Activated B cell treated with CpG ODN at 0.5 μM for 24 hours (primary cell): ENCODE results near the gene LDB3. TPM values are rescaled to one million over a fixed set of nuclear protein-coding genes. Genes with fewer than 3 reads are reported as not detected.

Experiments used
- ATAC-seq: fragments of 200-7000 bp; cut with Tn5 transposase; one replicate; pipeline ENCODE4 v1.10.0; 2021; ENCODE audit warnings: low read depth, mild to moderate bottlenecking, moderate library complexity
- CTCF ChIA-PET: fragments of 350-600 bp; sonication (Branson Sonifier 250); formaldehyde crosslinking; loops from one replicate; lab custom pipeline; 2021; ENCODE audit warnings: antibody characterized with exemption; lab: Charles Lee
- POLR2A ChIA-PET: fragments of 350-600 bp; sonication (Branson Sonifier 250); formaldehyde crosslinking; loops from one replicate; lab custom pipeline; 2021; ENCODE audit warnings: antibody characterized with exemption; lab: Charles Lee
- DNase-seq: peaks from one replicate; pipeline ENCODE4 v3.0.0; 2022
- H3K27ac Mint-ChIP-seq: one replicate; pipeline ENCODE4 v1.8.0; 2020; ENCODE audit warnings: mixed read lengths
- H3K27me3 Mint-ChIP-seq: one replicate; pipeline ENCODE4 v1.8.0; 2021; ENCODE audit warnings: mixed read lengths
- H3K36me3 Mint-ChIP-seq: one replicate; pipeline ENCODE4 v1.8.0; 2021; ENCODE audit warnings: low read depth, mixed read lengths
- H3K4me1 Mint-ChIP-seq: one replicate; pipeline ENCODE4 v1.8.0; 2021; ENCODE audit warnings: mixed read lengths
- H3K4me3 Mint-ChIP-seq: one replicate; pipeline ENCODE4 v1.8.0; 2020; ENCODE audit warnings: mild to moderate bottlenecking, mixed read lengths
- H3K9me3 Mint-ChIP-seq: one replicate; pipeline ENCODE4 v1.8.0; 2020; ENCODE audit warnings: mixed read lengths
- CTCF ChIP-seq: fragments of 200-600 bp; IDR thresholded peaks from one replicate; pipeline ENCODE4 v1.8.0; 2022; ENCODE audit warnings: antibody characterized with exemption, mild to moderate bottlenecking
- intact Hi-C: fragments of 100-400 bp; cut with micrococcal nuclease; formaldehyde crosslinking; loops from one replicate; pipeline ENCODE4 v1.15.1; 2024
- total RNA-seq: library from RNA; stranded (reverse); gene quantifications from 2 replicates; pipeline ENCODE4 v1.2.3, GENCODE V29; 2022

The LDB3 gene
- total RNA-seq, 1 donor from 2014 or later: not detected

- TF ChIP-seq CTCF: no peak
- H3K9me3 Mint-ChIP-seq: no peaks in the 10 kb centered on the region
- peaks cover 9% of the 10 kb centered on the region for H3K27me3 Mint-ChIP-seq
- intact Hi-C loops: no loop called here
- POLR2A ChIA-PET: no interaction called here
- ATAC-seq (no peak), DNase-seq (no peak)
- H3K36me3 Mint-ChIP-seq: no peaks in the 10 kb centered on the region
- H3K27ac Mint-ChIP-seq: no peak overlapping the region
- H3K4me3 Mint-ChIP-seq: no peak overlapping the region
- H3K4me1 Mint-ChIP-seq: peaks cover 2% of the 10 kb centered on the region
- CTCF ChIA-PET: interaction anchor here (2.2 kb wide), 1 partner anchor 216 kb away, joined by 9 read pairs; no protein-coding TSS in a partner anchor
Measured at GRCh38 chr10:86684331-86685097, 16.2 kb downstream of the LDB3 start.

GRCh38 chr10:86685416-86685815 is 17.1 kb downstream of the LDB3 start:
- no peak for ATAC-seq
- CTCF ChIA-PET: interaction anchor here (2.2 kb wide), 1 partner anchor 215 kb away, joined by 9 read pairs; no protein-coding TSS in a partner anchor
- H3K4me1 Mint-ChIP-seq: peaks cover 2% of the 10 kb centered on the region
- POLR2A ChIA-PET: no interaction called here
- no peak for DNase-seq
- H3K27me3 Mint-ChIP-seq: peaks cover 9% of the 10 kb centered on the region
- H3K4me3 Mint-ChIP-seq: no peak overlapping the region
- intact Hi-C loops: no loop called here
- no peaks in the 10 kb centered on the region for H3K36me3 Mint-ChIP-seq
- no peaks in the 10 kb centered on the region for H3K9me3 Mint-ChIP-seq
- TF ChIP-seq CTCF: no peak
- no peak overlapping the region for H3K27ac Mint-ChIP-seq

GRCh38 chr10:86685893-86686632 is 17.8 kb downstream of the LDB3 start:
- intact Hi-C loops: no loop called here
- no peak for ATAC-seq
- TF ChIP-seq CTCF: no peak
- ChIA-PET POLR2A (no interaction called here), CTCF (no interaction called here)
- no peaks in the 10 kb centered on the region for H3K9me3 Mint-ChIP-seq
- peaks cover 2% of the 10 kb centered on the region for H3K4me1 Mint-ChIP-seq
- DNase-seq: no peak
- no peaks in the 10 kb centered on the region for H3K36me3 Mint-ChIP-seq
- H3K27me3 Mint-ChIP-seq: peaks cover 9% of the 10 kb centered on the region
- H3K4me3 Mint-ChIP-seq: no peak overlapping the region
- H3K27ac Mint-ChIP-seq: no peak overlapping the region

GRCh38 chr10:86686972-86687371 is 18.7 kb downstream of the LDB3 start:
- DNase-seq (no peak), ATAC-seq (no peak)
- Mint-ChIP-seq H3K27ac (no peak overlapping the region), H3K36me3 (no peaks in the 10 kb centered on the region), H3K4me1 (peaks cover 2% of the 10 kb centered on the region), H3K27me3 (peaks cover 9% of the 10 kb centered on the region), H3K9me3 (no peaks in the 10 kb centered on the region), H3K4me3 (no peak overlapping the region)
- TF ChIP-seq CTCF: no peak
- ChIA-PET POLR2A (no interaction called here), CTCF (no interaction called here)
- intact Hi-C loops: no loop called here

- DNase-seq (no peak), ATAC-seq (no peak)
- H3K4me1 Mint-ChIP-seq: peaks cover 2% of the 10 kb centered on the region
- no peak overlapping the region for H3K27ac Mint-ChIP-seq
- intact Hi-C loops: loop anchor here (1.0 kb wide), 2 partner anchors 212 to 252 kb away; no protein-coding TSS in a partner anchor
- TF ChIP-seq CTCF: no peak
- no peaks in the 10 kb centered on the region for H3K9me3 Mint-ChIP-seq
- H3K27me3 Mint-ChIP-seq: peaks cover 9% of the 10 kb centered on the region
- CTCF ChIA-PET: interaction anchor here (1.4 kb wide), 1 partner anchor 10 kb away, joined by 3 read pairs; no protein-coding TSS in a partner anchor
- no peak overlapping the region for H3K4me3 Mint-ChIP-seq
- POLR2A ChIA-PET: no interaction called here
- H3K36me3 Mint-ChIP-seq: no peaks in the 10 kb centered on the region
Measured at GRCh38 chr10:86687750-86688149, 19.4 kb downstream of the LDB3 start.
